ENCODE data around the gene CMC2. TPM values are rescaled to one million over a fixed set of nuclear protein-coding genes. Genes with fewer than 3 reads are reported as not detected.

Gene CMC2
- total RNA-seq, 1 donor from 2014 or later: 141 TPM

DNA sequence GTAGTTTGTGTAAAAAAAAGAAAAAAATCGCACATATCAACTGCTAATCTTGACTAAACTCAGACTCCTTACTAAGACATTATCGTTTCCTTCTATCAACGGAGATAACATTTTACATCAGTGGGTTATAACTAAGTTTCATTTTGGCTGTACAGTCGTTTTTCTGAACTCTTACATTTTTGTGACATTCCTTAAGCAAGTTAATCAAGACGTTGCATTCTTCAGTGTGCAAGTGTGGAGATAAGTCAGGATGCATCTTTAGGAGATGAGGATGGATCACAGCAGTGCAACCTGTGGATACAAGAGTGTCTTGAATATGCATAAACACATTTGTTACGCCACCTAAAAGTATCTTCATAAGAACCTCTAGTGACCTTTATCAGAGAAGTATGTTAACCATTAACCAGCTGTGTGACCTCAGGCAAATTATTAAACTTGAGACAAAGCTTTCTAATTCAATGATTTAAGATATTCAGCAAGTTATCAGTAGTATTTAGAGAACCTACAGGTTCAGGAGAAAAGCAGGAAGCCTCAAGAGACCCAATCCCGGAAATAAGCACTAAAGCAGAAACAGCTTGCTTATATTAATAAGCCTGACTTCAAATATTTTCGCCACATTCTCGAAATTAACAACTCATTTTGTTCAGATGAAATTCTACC is 9.4 kb downstream of the CMC2 start:
- no peak for DNase-seq (ENCODE audit: low spot score)
- intact Hi-C loops (cut with micrococcal nuclease): loop anchor here (2.0 kb wide), 1 partner anchor 14 kb away; no protein-coding TSS in a partner anchor
- H3K4me3 Mint-ChIP-seq: peak overlapping the region; percentile 75
- H3K27me3 Mint-ChIP-seq (ENCODE audit: insufficient read depth): no peaks in the 10 kb centered on the region
- no peaks in the 10 kb centered on the region for H3K9me3 Mint-ChIP-seq
- peaks cover 42% of the 10 kb centered on the region for H3K36me3 Mint-ChIP-seq (ENCODE audit: low read depth)
- peaks cover 67% of the 10 kb centered on the region for H3K4me1 Mint-ChIP-seq (ENCODE audit: low read depth)
- peak overlapping the region; percentile 83 for H3K27ac Mint-ChIP-seq

DNA sequence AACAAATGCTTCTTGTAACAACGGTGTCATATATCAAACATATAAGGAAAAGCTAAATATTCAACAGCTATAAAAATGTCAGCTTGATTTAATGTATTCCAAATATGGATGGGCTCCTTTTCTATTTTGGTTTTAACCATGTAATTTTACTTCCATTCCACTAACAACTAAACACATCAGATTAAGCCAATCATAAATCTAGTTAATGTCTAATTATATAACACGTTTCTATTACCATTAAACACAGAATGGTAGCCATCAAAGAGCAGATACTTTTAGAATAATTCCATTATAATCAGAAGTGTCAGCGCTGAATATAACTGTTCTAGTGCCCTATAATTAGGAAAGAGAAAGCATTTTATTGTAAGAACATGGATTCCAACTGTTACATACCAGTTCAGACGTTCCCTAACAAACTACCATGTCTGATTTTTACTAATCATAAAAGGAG is 10.0 kb downstream of the CMC2 start:
- H3K27ac Mint-ChIP-seq: peak overlapping the region; percentile 83
- H3K9me3 Mint-ChIP-seq: no peaks in the 10 kb centered on the region
- peaks cover 43% of the 10 kb centered on the region for H3K36me3 Mint-ChIP-seq (ENCODE audit: low read depth)
- H3K4me3 Mint-ChIP-seq: peak overlapping the region; percentile 75
- H3K27me3 Mint-ChIP-seq (ENCODE audit: insufficient read depth): no peaks in the 10 kb centered on the region
- intact Hi-C loops (cut with micrococcal nuclease): loop anchor here (2.0 kb wide), 1 partner anchor 14 kb away; no protein-coding TSS in a partner anchor
- H3K4me1 Mint-ChIP-seq (ENCODE audit: low read depth): peaks cover 62% of the 10 kb centered on the region
- no peak for DNase-seq (ENCODE audit: low spot score)

DNA sequence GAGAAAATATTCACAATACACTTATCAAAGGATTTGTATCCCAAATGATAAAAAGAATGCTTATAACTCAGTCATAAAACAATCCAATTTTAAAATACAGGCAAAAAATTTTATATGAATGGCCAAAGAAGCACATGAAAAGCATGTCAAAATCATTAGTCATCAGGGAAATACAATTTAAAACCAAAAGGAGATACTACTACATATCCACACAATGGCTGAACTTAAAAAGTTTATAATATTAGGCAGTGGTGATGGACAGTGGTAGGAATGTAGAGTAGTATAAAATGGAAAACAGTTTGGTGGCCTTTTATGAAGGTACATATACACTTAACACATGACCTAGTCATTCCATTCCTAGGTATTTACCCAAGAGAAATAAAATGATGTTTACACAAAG is 12.2 kb downstream of the CMC2 start:
- Mint-ChIP-seq H3K4me1 (ENCODE audit: low read depth) (peaks cover 64% of the 10 kb centered on the region), H3K36me3 (ENCODE audit: low read depth) (peaks cover 41% of the 10 kb centered on the region), H3K27me3 (ENCODE audit: insufficient read depth) (no peaks in the 10 kb centered on the region), H3K27ac (no peak overlapping the region), H3K4me3 (no peak overlapping the region), H3K9me3 (no peaks in the 10 kb centered on the region)
- intact Hi-C loops (cut with micrococcal nuclease): no loop called here
- no peak for DNase-seq (ENCODE audit: low spot score)

DNA sequence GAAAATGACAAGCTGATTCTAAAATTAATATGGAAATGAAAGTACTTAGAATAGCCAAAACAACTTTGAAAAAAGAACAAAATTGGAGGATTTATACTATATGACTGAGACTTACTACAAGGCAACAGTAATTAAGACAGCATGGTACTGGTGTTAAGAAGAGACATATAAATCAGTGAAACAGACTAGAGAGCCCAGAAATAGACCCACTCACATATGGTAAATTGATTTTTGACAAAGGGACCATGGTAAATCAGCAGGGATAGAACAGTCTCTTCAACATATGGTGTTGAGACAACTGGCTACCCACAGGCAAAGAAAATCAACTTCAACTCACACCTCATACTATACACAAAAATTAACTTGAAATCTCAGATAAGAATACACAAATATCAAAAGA is 12.9 kb downstream of the CMC2 start:
- no peak for DNase-seq (ENCODE audit: low spot score)
- Mint-ChIP-seq H3K27ac (no peak overlapping the region), H3K36me3 (ENCODE audit: low read depth) (peaks cover 35% of the 10 kb centered on the region), H3K9me3 (no peaks in the 10 kb centered on the region), H3K27me3 (ENCODE audit: insufficient read depth) (no peaks in the 10 kb centered on the region), H3K4me3 (no peak overlapping the region), H3K4me1 (ENCODE audit: low read depth) (peaks cover 61% of the 10 kb centered on the region)
- intact Hi-C loops (cut with micrococcal nuclease): no loop called here

DNA sequence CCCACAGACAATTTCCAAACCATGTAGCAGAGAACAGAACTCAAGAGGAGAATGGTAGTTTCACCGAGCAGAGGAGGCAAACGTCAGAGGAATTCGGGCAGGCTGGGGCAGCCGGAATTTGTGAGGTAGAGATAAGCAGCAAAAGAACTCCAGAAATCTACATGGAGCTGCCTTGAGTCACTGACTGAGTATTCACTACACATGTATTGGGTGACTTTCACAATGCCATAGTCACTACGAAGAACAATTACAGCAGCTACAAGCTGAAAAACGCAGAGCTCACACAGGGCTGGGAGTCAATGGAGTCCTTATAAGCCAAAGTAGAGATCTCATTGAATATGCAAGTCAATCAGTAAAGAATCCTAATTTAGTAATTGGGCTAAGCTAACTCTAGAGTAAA is 13.4 kb downstream of the CMC2 start:
- no peak for DNase-seq (ENCODE audit: low spot score)
- Mint-ChIP-seq H3K27me3 (ENCODE audit: insufficient read depth) (no peaks in the 10 kb centered on the region), H3K27ac (no peak overlapping the region), H3K4me1 (ENCODE audit: low read depth) (peaks cover 56% of the 10 kb centered on the region), H3K9me3 (no peaks in the 10 kb centered on the region), H3K4me3 (no peak overlapping the region), H3K36me3 (ENCODE audit: low read depth) (peaks cover 33% of the 10 kb centered on the region)
- intact Hi-C loops (cut with micrococcal nuclease): no loop called here

GRCh38 chr16:80992676-80993293 is 13.9 kb downstream of the CMC2 start:
- Mint-ChIP-seq H3K4me3 (no peak overlapping the region), H3K27ac (no peak overlapping the region), H3K27me3 (ENCODE audit: insufficient read depth) (no peaks in the 10 kb centered on the region), H3K4me1 (ENCODE audit: low read depth) (peaks cover 51% of the 10 kb centered on the region), H3K9me3 (no peaks in the 10 kb centered on the region), H3K36me3 (ENCODE audit: low read depth) (peaks cover 33% of the 10 kb centered on the region)
- intact Hi-C loops (cut with micrococcal nuclease): no loop called here
- no peak for DNase-seq (ENCODE audit: low spot score)

DNA sequence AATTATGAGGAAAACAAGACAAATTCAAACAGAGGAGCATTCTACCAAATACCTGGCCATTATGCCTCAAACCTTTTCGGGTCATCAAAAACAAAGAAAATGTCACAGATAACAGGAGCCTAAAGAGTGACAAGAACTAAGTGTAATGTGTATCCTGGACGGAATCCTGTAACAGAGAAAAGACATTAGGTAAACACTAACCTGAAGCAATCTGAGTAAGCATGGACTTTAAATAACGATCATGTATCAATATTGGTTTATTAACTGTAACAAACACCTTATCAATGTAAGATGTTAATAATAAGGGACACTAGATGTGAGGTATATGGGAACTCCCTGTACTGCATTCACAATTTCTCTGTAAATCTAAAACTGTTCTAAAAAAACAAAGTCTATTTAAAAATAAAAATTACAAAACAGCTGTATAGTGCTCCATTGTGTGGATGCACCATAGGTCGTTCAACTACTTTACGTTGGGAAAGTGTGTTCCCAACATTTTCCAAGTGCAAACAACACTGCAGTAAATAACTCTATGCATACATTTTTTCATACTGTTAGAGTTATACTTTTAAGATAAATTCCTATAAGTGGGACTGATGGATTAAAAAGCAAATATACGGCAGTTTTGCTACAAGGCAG is 14.8 kb downstream of the CMC2 start:
- no peak overlapping the region for H3K4me3 Mint-ChIP-seq
- intact Hi-C loops (cut with micrococcal nuclease): no loop called here
- H3K27ac Mint-ChIP-seq: no peak overlapping the region
- peaks cover 48% of the 10 kb centered on the region for H3K4me1 Mint-ChIP-seq (ENCODE audit: low read depth)
- H3K9me3 Mint-ChIP-seq: no peaks in the 10 kb centered on the region
- DNase-seq (ENCODE audit: low spot score): no peak
- H3K36me3 Mint-ChIP-seq (ENCODE audit: low read depth): peaks cover 36% of the 10 kb centered on the region
- H3K27me3 Mint-ChIP-seq (ENCODE audit: insufficient read depth): no peaks in the 10 kb centered on the region

GRCh38 chr16:80990978-80991377 is 15.7 kb downstream of the CMC2 start:
- no peaks in the 10 kb centered on the region for H3K27me3 Mint-ChIP-seq (ENCODE audit: insufficient read depth)
- no peak for DNase-seq (ENCODE audit: low spot score)
- peaks cover 50% of the 10 kb centered on the region for H3K4me1 Mint-ChIP-seq (ENCODE audit: low read depth)
- no peak overlapping the region for H3K4me3 Mint-ChIP-seq
- no peaks in the 10 kb centered on the region for H3K9me3 Mint-ChIP-seq
- peaks cover 38% of the 10 kb centered on the region for H3K36me3 Mint-ChIP-seq (ENCODE audit: low read depth)
- no peak overlapping the region for H3K27ac Mint-ChIP-seq
- intact Hi-C loops (cut with micrococcal nuclease): no loop called here

DNA sequence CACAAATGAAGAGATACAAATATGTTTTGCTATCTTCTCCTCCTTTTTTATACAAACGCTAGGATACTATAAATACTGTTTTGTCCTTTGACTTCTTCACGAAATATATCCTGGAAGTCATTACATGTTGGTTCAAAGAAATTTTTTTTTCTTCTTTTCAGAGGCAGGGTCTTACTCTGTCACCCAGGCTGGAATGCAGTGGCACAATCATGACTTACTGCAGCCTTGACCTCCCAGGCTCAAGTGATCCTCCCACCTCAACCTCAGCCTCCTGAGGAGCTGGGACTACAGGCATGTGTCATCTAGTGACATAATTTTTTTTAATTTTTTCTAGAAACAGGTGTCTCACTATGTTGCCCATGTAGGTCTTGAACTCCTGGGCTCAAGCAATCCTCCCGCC is 16.1 kb downstream of the CMC2 start:
- DNase-seq (ENCODE audit: low spot score): no peak
- Mint-ChIP-seq H3K36me3 (ENCODE audit: low read depth) (peaks cover 38% of the 10 kb centered on the region), H3K4me1 (ENCODE audit: low read depth) (peaks cover 53% of the 10 kb centered on the region), H3K9me3 (no peaks in the 10 kb centered on the region), H3K27me3 (ENCODE audit: insufficient read depth) (no peaks in the 10 kb centered on the region), H3K4me3 (no peak overlapping the region), H3K27ac (no peak overlapping the region)
- intact Hi-C loops (cut with micrococcal nuclease): no loop called here

DNA sequence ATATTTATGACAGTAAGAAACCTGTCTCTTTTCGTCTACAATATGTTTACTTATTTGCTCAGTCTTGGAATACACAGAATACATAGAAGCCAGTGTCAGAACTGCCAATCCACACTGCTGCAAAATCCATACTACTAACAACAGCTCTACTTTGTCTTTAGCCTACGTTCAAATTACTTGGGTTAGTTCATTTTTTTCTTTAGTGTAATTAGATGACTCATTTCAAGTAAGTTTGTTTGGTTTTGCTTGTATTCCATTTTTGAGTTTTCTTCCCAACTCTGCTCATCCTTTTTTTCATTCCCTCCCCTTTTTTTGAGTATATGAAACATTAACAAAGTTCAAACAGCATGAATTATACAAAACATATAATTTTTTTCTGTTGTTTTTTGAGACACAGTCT is 16.9 kb downstream of the CMC2 start:
- DNase-seq (ENCODE audit: low spot score): no peak
- intact Hi-C loops (cut with micrococcal nuclease): no loop called here
- H3K27ac Mint-ChIP-seq: no peak overlapping the region
- no peak overlapping the region for H3K4me3 Mint-ChIP-seq
- H3K9me3 Mint-ChIP-seq: no peaks in the 10 kb centered on the region
- peaks cover 38% of the 10 kb centered on the region for H3K36me3 Mint-ChIP-seq (ENCODE audit: low read depth)
- peaks cover 56% of the 10 kb centered on the region for H3K4me1 Mint-ChIP-seq (ENCODE audit: low read depth)
- no peaks in the 10 kb centered on the region for H3K27me3 Mint-ChIP-seq (ENCODE audit: insufficient read depth)

GRCh38 chr16:80988756-80989155 is 17.9 kb downstream of the CMC2 start:
- no peak overlapping the region for H3K4me3 Mint-ChIP-seq
- intact Hi-C loops (cut with micrococcal nuclease): no loop called here
- H3K4me1 Mint-ChIP-seq (ENCODE audit: low read depth): peaks cover 52% of the 10 kb centered on the region
- DNase-seq (ENCODE audit: low spot score): no peak
- H3K27ac Mint-ChIP-seq: no peak overlapping the region
- peaks cover 31% of the 10 kb centered on the region for H3K36me3 Mint-ChIP-seq (ENCODE audit: low read depth)
- H3K9me3 Mint-ChIP-seq: no peaks in the 10 kb centered on the region
- no peaks in the 10 kb centered on the region for H3K27me3 Mint-ChIP-seq (ENCODE audit: insufficient read depth)

DNA sequence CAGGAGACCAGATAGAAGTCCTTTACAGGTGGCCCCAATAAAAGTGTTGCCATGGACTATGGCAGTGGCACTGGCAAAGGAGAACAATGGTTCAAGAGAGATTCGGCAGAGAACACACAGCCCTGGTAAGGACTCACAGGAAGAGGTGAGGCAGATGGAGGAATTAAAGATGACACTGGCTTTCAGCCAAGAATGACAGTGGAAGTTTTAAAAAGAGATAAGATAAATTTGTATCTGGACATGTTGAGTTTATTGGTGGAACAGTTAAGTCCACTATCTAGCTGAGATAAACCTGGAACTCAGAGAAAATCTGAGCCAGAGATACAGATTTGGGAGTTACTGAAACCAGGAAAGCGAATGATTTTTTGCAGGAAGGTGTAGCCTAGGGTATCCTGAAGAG is 20.1 kb downstream of the CMC2 start:
- Mint-ChIP-seq H3K27me3 (ENCODE audit: insufficient read depth) (no peaks in the 10 kb centered on the region), H3K9me3 (no peaks in the 10 kb centered on the region), H3K4me1 (ENCODE audit: low read depth) (peaks cover 38% of the 10 kb centered on the region), H3K4me3 (no peak overlapping the region), H3K36me3 (ENCODE audit: low read depth) (peaks cover 19% of the 10 kb centered on the region), H3K27ac (no peak overlapping the region)
- DNase-seq (ENCODE audit: low spot score): no peak
- intact Hi-C loops (cut with micrococcal nuclease): no loop called here

DNA sequence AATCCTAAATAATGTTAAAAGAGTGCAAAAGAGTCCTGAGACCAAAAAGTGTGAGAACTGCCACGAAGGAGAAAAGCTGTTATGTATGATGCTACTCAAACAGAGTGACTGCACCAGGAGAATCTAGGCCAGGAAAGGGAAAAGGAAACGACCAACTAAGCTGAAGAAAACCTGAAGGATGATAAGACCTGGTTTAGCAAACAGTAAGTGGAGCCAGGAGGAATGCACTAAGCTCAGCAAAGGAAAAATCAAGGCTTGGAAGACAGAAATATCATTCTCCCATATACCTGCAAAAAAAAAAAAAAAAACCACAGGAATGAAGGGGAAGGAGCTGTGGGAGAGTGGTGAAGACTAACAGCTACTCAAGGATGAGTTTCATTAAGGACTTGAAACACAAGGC is 21.1 kb downstream of the CMC2 start:
- Mint-ChIP-seq H3K4me3 (no peak overlapping the region), H3K36me3 (ENCODE audit: low read depth) (peaks cover 20% of the 10 kb centered on the region), H3K4me1 (ENCODE audit: low read depth) (peaks cover 37% of the 10 kb centered on the region), H3K9me3 (no peaks in the 10 kb centered on the region), H3K27me3 (ENCODE audit: insufficient read depth) (no peaks in the 10 kb centered on the region), H3K27ac (no peak overlapping the region)
- DNase-seq (ENCODE audit: low spot score): no peak
- intact Hi-C loops (cut with micrococcal nuclease): no loop called here

Data from activated T-helper 1 cell treated with anti-CD3 and anti-CD28 coated beads, Interleukin-12 subunit alpha, Interleukin-12 subunit beta, Interleukin-2, Interleukin-4 antibody, amounts not matched to agents 30 ng/mL and 10 ng/mL and 1 ng/mL, durations not matched to agents 14 hours and 24 hours and 36 hours (primary cell).